ENCODE results near the gene SPDYE17.
"Not testable (repeated sequence)": the region's sequence is repeated elsewhere in the genome, so short reads cannot be mapped to it uniquely, and the experiment has no call there.

SPDYE17 gene

GRCh38 chr7:76998764-76999450 is 33.3 kb downstream of the SPDYE17 start:
- peak in 2 of 5 experiments; percentile 24 for DNase-seq

- DNase-seq: no peak
Measured at GRCh38 chr7:76998285-76998589, 33.9 kb downstream of the SPDYE17 start.

- no peak for DNase-seq
Measured at GRCh38 chr7:76997381-76998284, 34.5 kb downstream of the SPDYE17 start.

- DNase-seq: not testable (repeated sequence)
Measured at GRCh38 chr7:76996932-76997331, 35.2 kb downstream of the SPDYE17 start.

GRCh38 chr7:76994286-76994685 is 37.9 kb downstream of the SPDYE17 start:
- not testable (repeated sequence) for DNase-seq

- not testable (repeated sequence) for DNase-seq
Measured at GRCh38 chr7:76993831-76994230, 38.3 kb downstream of the SPDYE17 start.

GRCh38 chr7:76992871-76993270 is 39.3 kb downstream of the SPDYE17 start:
- DNase-seq: not testable (repeated sequence)

GRCh38 chr7:76992204-76992603 is 40.0 kb downstream of the SPDYE17 start:
- not testable (repeated sequence) for DNase-seq

- DNase-seq: not testable (repeated sequence)
Measured at GRCh38 chr7:76990202-76990601, 42.0 kb downstream of the SPDYE17 start.

GRCh38 chr7:76985924-76986717 is 46.0 kb downstream of the SPDYE17 start:
- DNase-seq: not testable (repeated sequence)

GRCh38 chr7:76984784-76985136 is 47.4 kb downstream of the SPDYE17 start:
- not testable (repeated sequence) for DNase-seq

GRCh38 chr7:76983937-76984783 is 48.0 kb downstream of the SPDYE17 start:
- not testable (repeated sequence) for DNase-seq

GRCh38 chr7:76983333-76983732 is 48.8 kb downstream of the SPDYE17 start:
- not testable (repeated sequence) for DNase-seq

GRCh38 chr7:76982501-76982900 is 49.7 kb downstream of the SPDYE17 start:
- DNase-seq: not testable (repeated sequence)

- not testable (repeated sequence) for DNase-seq
Measured at GRCh38 chr7:76981187-76981970, 50.8 kb downstream of the SPDYE17 start.

GRCh38 chr7:76980576-76980975 is 51.6 kb downstream of the SPDYE17 start:
- not testable (repeated sequence) for DNase-seq

- not testable (repeated sequence) for DNase-seq
Measured at GRCh38 chr7:76977761-76978367, 54.3 kb downstream of the SPDYE17 start.

- DNase-seq: not testable (repeated sequence)
Measured at GRCh38 chr7:76974793-76975579, 57.2 kb downstream of the SPDYE17 start.

GRCh38 chr7:76974336-76974735 is 57.8 kb downstream of the SPDYE17 start:
- not testable (repeated sequence) for DNase-seq

- not testable (repeated sequence) for DNase-seq
Measured at GRCh38 chr7:76972391-76972790, 59.8 kb downstream of the SPDYE17 start.
